NCI-H2081 treated with DMSO at 0.1 percent for 48 hours (cell line): ENCODE measurements around the gene RAD9B.
A peak's percentile ranks its signal among the peaks of the same experiment; 100 is the strongest.
"Not testable (repeated sequence)": the region's sequence is repeated elsewhere in the genome, so short reads cannot be mapped to it uniquely, and the experiment has no call there.

Source experiments
- DNase-seq: peaks from one replicate; lab custom pipeline; 2025; lab: John Stamatoyannopoulos, UW

Gene RAD9B

DNA sequence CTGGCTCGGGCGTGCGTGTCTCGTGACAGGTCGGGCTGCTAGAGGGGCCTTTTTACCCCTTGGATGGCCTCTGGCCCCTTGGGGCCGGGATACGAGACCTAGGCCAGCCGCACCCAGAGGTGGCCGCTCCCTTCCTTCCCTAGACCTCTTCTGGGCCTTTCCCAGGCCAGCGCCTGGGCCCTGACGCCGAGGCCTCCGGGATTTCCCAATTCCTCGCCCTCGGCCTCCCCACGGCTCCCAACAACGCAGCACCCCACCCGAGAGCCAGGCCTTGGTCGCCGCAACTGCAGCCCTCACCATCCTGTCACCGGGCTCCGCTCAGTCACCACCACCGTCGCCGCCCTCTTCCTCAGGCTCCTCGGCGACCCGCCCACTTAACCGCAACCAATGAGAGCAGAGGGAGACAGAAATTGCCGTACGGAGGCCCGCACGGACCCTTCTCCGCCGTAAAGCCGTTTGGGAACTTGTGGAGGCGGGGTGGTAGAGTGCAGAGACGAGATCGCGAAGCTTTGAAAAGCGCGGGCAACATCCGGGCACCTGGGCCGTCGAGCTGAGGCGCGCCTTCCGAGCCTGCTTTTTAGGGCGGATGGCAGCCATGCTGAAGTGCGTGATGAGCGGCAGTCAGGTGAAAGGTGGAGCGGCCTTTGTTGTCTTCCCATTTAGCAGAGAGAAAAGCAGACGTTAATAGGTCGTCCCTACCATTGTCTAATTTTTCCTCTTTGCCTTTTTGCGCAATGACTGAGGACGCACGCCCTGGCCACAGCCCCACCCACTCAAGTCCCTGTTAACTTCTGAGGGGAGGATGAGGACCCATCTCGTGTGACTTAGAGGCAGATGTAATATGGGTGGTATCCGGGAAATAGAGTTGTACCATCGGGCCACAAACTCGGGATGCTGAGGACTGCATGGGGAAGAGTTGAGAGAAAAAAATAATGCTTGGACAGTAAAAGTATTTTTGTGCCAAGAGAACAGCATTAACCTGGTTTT is at the start of gene RAD9B, which contains the start of gene VPS29:
Gene RAD9B (plus strand): TSS at position 580 of the 987 bp plus-strand sequence. CDS start 7 bp downstream, at position 587.
Gene VPS29 (minus strand): TSS at position 360 of the 987 bp plus-strand sequence. CDS start 60 bp downstream, at position 300.
- DNase-seq, result peak; percentile 94

DNA sequence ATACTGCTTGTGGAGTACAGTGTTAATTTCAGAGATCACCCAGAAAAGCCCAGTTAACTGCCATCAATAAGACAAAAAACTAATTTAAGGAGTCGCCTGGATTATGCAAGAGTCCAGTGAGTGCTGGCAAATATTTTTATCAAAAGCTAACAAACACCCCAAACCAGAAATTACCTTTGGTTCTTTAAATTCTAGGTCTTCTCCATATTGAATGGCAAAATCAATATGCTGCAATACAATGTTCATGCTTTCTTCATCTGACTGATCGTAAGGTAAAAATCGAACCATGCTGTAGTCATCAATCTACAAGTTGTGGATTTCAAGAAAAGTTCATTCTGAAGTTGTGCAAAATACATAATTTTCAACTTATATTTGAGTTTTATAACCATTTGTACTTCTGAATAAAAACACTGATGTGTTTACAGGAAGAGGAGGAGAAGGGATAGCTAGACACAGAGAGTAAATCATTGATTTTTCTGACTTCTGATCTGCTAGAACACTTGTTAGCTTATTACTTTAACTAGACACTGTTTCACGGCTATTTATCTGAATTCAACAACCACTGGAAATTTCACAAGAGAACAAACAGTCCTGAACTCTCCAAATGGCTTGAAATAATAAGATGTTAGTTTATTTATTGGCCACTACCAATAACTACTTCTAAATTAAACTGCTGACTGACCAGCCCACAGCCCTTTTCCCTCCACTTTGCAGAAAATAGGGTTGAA is 48.4 kb upstream of the RAD9B start:
- no peak for DNase-seq

GRCh38 chr12:110458756-110459155 is 43.4 kb upstream of the RAD9B start:
- DNase-seq, result no peak

GRCh38 chr12:110461189-110461588 is 40.9 kb upstream of the RAD9B start:
- DNase-seq, result not testable (repeated sequence)

DNA sequence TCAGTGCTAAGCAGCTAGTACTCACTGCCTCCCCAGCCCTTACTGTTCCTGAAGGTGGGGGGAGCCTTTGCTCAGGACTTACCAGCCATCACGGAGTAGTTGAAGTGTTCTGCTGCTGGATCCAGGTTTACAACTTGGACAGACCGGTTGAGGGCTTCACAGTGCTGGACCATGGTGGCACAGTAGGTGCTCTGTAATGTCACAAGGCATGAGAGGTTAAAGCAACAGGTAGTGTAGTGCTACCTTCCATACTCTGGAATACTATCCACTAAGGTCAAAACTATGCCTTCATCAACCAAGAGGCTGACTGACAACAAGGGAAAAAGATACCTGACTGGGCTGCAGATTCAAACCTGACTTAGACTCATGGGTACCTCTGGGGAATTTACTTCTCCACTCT is 37.1 kb upstream of the RAD9B start:
- DNase-seq, result no peak

GRCh38 chr12:110465765-110466164 is 36.4 kb upstream of the RAD9B start:
- DNase-seq, result not testable (repeated sequence)

GRCh38 chr12:110466791-110467190 is 35.3 kb upstream of the RAD9B start:
- no peak for DNase-seq

- no peak for DNase-seq
Observed at GRCh38 chr12:110467847-110468213, 34.3 kb upstream of the RAD9B start.

DNA sequence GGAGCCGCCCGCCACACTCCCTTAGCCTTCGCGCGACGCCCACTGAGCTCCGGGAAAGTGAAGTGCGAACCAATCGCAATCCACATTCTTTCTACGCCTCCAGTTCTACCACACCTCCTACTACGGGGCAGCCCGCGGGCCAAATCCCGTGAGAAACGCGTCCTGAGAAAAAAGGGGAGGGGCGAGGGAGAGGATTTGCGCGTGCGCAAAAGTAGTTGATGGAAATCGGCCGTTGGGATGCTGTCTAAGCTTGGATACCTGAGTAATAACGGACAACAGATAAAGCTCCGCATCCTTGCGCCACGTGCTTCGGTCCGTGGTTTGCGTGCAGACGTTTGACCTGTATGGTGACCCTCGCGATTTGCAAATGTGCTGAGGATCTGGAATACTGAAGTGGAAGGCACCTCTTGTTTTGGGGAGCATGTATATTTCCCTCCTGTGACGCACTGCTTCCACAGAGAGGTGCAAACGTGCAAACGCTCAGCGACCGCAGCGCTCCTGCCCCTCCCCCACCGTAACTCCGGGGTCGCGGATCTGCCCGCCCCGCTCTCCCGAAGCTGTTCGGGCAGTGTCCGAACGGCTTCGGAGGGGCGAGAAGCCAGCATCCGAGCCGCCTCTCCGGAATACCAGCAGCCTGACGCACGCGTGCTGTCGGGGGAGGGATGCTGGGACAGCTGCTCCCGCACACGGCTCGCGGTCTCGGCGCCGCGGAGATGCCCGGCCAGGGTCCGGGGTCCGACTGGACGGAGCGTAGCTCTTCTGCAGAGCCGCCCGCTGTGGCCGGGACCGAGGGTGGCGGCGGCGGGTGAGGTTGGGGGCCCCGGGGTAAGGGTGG is 33.7 kb upstream of the RAD9B start, which contains the start of the genes FAM216A and GPN3:
Gene FAM216A (plus strand): TSS at position 632 of the 835 bp plus-strand sequence. CDS start 31 bp downstream, at position 663.
Gene GPN3 (minus strand): TSS at position 44 of the 835 bp plus-strand sequence. CDS start 54 bp downstream, outside the sequence.
- DNase-seq, result peak; percentile 93

DNA sequence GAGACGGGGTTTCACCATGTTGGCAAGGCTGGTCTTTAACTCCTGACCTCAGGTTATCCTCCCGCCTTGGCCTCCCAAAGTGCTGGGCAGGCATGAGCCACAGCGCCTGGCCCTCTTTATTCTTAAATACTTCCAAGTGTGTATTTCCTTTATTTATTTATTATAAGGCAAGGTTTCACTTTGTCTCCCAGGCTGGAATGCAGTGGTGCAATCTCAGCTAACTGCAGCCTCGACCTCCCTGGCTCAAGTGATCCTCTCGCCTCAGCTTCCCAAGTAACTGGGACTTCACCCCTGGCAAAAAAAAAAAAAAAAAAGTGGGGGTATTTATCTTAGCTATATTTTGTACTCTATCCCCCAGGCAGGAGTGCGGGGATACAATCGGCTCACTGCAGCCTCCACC is 26.7 kb upstream of the RAD9B start:
- no peak for DNase-seq

GRCh38 chr12:110498984-110499706 is 3.0 kb upstream of the RAD9B start:
- no peak for DNase-seq

DNA sequence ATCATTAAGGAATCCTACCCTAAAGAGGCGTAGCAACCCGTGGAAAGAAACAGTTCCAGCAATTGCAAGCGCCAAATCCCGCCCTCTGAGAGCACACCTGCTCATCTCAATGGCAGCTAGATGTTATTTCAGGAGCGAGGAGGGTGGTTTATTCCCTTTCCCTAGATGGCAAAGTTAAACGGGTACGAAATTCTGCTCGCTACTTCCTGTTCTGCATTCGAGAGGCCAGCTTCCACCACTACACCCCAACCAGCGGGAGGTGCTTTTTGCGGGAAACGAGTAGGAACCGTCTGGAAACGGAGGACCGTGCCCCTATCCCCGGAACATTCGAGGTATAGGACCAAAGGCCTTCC is 756 bp upstream of the RAD9B start:
- DNase-seq, result no peak

- DNase-seq, result no peak
Observed at GRCh38 chr12:110503432-110503831, 1.3 kb downstream of the RAD9B start.

DNA sequence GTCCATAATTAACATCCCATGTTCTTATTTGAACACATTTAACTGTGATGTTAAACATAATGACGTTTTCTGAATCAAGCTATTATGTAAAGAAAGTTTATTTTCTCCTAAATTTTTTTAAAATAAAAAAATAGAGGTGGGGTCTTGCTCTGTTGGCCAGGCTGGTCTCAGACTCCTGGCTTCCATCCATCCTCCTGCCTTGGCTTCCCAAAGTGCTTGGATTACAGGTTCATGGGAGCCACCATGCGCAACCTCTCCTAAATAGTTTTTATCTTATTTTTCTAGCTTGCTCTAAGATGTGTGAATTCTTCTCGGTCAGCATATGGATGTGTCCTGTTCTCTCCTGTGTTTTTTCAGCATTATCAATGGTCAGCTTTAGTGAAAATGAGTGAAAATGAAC is 3.2 kb downstream of the RAD9B start:
- DNase-seq, result no peak

GRCh38 chr12:110508071-110508586 is 6.0 kb downstream of the RAD9B start:
- DNase-seq, result no peak

DNA sequence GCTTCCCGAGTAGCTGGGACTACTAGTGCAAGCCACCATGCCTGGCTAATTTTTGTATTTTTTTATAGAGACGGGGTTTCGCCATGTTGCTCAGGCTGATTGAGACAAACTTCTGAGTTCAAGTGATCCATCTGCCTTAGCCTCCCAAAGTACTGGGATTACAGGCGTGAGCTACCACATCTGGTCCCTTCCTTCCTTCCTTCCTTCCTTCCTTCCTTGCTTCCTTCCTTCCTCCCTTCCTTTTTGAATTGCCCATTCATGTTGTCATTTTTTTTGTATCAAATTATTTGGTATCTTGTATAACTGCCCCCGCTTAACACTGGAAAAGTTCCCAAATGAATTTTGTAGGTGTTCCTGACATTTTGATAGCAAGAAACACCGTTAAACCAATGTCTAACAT is 11.7 kb downstream of the RAD9B start:
- DNase-seq, result no peak

- DNase-seq, result no peak
Observed at GRCh38 chr12:110514363-110514762, 12.2 kb downstream of the RAD9B start.

GRCh38 chr12:110516995-110517394 is 14.9 kb downstream of the RAD9B start:
- DNase-seq, result no peak

GRCh38 chr12:110518014-110518413 is 15.9 kb downstream of the RAD9B start:
- DNase-seq, result not testable (repeated sequence)

DNA sequence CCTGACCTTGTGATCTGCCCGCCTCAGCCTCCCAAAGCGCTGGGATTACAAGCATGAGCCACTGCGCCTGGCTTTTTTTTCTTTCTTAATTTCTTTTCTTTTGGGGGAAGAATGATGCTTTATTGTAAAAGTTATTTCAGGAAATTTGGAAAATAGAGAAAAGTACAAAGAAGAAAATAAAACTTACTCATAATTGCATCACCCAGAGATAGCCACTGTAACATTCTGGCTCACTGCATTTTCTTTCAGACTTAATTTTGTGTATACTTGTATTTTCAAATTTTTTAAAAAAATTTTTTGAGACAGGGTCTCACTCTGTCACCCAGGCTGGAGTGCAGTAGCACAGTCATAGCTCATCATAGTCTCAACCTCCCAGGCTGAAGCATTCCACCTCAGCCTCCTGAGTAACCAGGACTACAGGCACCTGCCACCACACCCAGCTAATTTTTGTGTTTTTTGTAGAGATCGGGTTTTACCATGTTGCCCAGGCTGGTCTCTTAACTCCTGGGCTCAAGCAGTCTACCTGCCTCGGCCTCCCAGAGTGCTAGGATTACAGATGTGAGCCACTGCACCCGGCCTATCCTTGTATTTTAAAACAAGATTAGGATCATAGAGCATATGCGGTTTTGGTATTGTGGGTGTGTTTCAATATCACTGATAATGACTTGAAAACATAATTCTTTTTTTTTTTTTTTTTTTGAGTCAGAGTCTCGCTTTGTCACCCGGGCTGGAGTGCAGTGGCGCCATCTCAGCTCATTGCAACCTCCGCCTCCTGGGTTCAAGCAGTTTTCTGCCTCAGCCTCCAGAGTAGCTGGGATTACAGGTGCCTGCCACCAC is 19.0 kb downstream of the RAD9B start:
- not testable (repeated sequence) for DNase-seq
